ENCODE results near the gene CACHD1. TPM values are rescaled to one million over a fixed set of nuclear protein-coding genes. Genes with fewer than 3 reads are reported as not detected.

The CACHD1 gene
- total RNA-seq, 1 experiment from 2014 or later = 16.6 TPM

GRCh38 chr1:64550510-64550909 lies 80.6 kb downstream of the CACHD1 start:
- Histone ChIP-seq H3K27me3 (replicated peaks; ENCODE audit: control insufficient read depth, insufficient read depth, low read length) (no peaks in the 10 kb centered on the region), H3K9me3 (no peaks in the 10 kb centered on the region), H3K36me3 (ENCODE audit: control insufficient read depth, insufficient read depth, low read length) (no peaks in the 10 kb centered on the region), H3K4me3 (ENCODE audit: low read depth, low read length) (no peak overlapping the region), H3K4me1 (no peaks in the 10 kb centered on the region)
- intact Hi-C loops (cut with micrococcal nuclease; ENCODE audit: unreplicated experiment) = no loop called here
- peaks cover 10% of the 10 kb centered on the region for H3K36me3 Mint-ChIP-seq (ENCODE audit: insufficient read depth, unreplicated experiment)
- no peaks in the 10 kb centered on the region for H3K27me3 Mint-ChIP-seq (ENCODE audit: insufficient read depth, unreplicated experiment)
- ChIA-PET POLR2A (no interaction called here), CTCF (no interaction called here)
- BruUV-seq (replicated peaks) = no TSS peak
- H3K27ac Mint-ChIP-seq (ENCODE audit: unreplicated experiment) = no peak overlapping the region
- no peak for TF ChIP-seq CTCF (IDR thresholded peaks at IDR 0.05; ENCODE audit: insufficient read depth in 1 of 2, low read depth in 1 of 2, low read length in 1 of 2, severe bottlenecking in 1 of 2, unreplicated experiment in 1 of 2)
- DNase-seq = no peak
- H3K9me3 Mint-ChIP-seq (ENCODE audit: unreplicated experiment) = no peaks in the 10 kb centered on the region
- no peak overlapping the region for H3K4me3 Mint-ChIP-seq (ENCODE audit: unreplicated experiment)
- H3K4me1 Mint-ChIP-seq (ENCODE audit: low read depth, unreplicated experiment) = peaks cover 7% of the 10 kb centered on the region

GRCh38 chr1:64550946-64551605 lies 81.1 kb downstream of the CACHD1 start:
- ChIA-PET CTCF (no interaction called here), POLR2A (no interaction called here)
- Histone ChIP-seq H3K36me3 (ENCODE audit: control insufficient read depth, insufficient read depth, low read length) (no peaks in the 10 kb centered on the region), H3K27me3 (replicated peaks; ENCODE audit: control insufficient read depth, insufficient read depth, low read length) (no peaks in the 10 kb centered on the region), H3K9me3 (no peaks in the 10 kb centered on the region), H3K4me3 (ENCODE audit: low read depth, low read length) (no peak overlapping the region), H3K4me1 (no peaks in the 10 kb centered on the region)
- peaks cover 4% of the 10 kb centered on the region for H3K4me1 Mint-ChIP-seq (ENCODE audit: low read depth, unreplicated experiment)
- no peaks in the 10 kb centered on the region for H3K27me3 Mint-ChIP-seq (ENCODE audit: insufficient read depth, unreplicated experiment)
- H3K27ac Mint-ChIP-seq (ENCODE audit: unreplicated experiment) = no peak overlapping the region
- DNase-seq = no peak
- H3K9me3 Mint-ChIP-seq (ENCODE audit: unreplicated experiment) = no peaks in the 10 kb centered on the region
- intact Hi-C loops (cut with micrococcal nuclease; ENCODE audit: unreplicated experiment) = no loop called here
- BruUV-seq (replicated peaks) = no TSS peak
- H3K4me3 Mint-ChIP-seq (ENCODE audit: unreplicated experiment) = no peak overlapping the region
- peaks cover 12% of the 10 kb centered on the region for H3K36me3 Mint-ChIP-seq (ENCODE audit: insufficient read depth, unreplicated experiment)
- no peak for TF ChIP-seq CTCF (IDR thresholded peaks at IDR 0.05; ENCODE audit: insufficient read depth in 1 of 2, low read depth in 1 of 2, low read length in 1 of 2, severe bottlenecking in 1 of 2, unreplicated experiment in 1 of 2)

- peaks cover 18% of the 10 kb centered on the region for H3K36me3 Mint-ChIP-seq (ENCODE audit: insufficient read depth, unreplicated experiment)
- CTCF ChIA-PET = interaction anchor here (1.5 kb wide), 1 partner anchor 53 kb away, joined by 4 read pairs; no protein-coding TSS in a partner anchor
Observed at GRCh38 chr1:64553285-64553684, 83.4 kb downstream of the CACHD1 start.

More at GRCh38 chr1:64553285-64553684, 83.4 kb downstream of the CACHD1 start:
- Histone ChIP-seq H3K4me3 (ENCODE audit: low read depth, low read length) (no peak overlapping the region), H3K27me3 (replicated peaks; ENCODE audit: control insufficient read depth, insufficient read depth, low read length) (no peaks in the 10 kb centered on the region), H3K4me1 (no peaks in the 10 kb centered on the region), H3K36me3 (ENCODE audit: control insufficient read depth, insufficient read depth, low read length) (no peaks in the 10 kb centered on the region), H3K9me3 (no peaks in the 10 kb centered on the region)
- peak in 1 of 2 experiments; percentile 11 for DNase-seq
- Mint-ChIP-seq H3K27ac (ENCODE audit: unreplicated experiment) (no peak overlapping the region), H3K4me3 (ENCODE audit: unreplicated experiment) (no peak overlapping the region), H3K27me3 (ENCODE audit: insufficient read depth, unreplicated experiment) (no peaks in the 10 kb centered on the region), H3K4me1 (ENCODE audit: low read depth, unreplicated experiment) (no peaks in the 10 kb centered on the region), H3K9me3 (ENCODE audit: unreplicated experiment) (no peaks in the 10 kb centered on the region)
- POLR2A ChIA-PET = no interaction called here
- BruUV-seq (replicated peaks) = no TSS peak
- intact Hi-C loops (cut with micrococcal nuclease; ENCODE audit: unreplicated experiment) = loop anchor here (1.0 kb wide), 1 partner anchor 122 kb away; no protein-coding TSS in a partner anchor
- peak in 1 of 2 experiments; percentile 13 for TF ChIP-seq CTCF (IDR thresholded peaks at IDR 0.05; ENCODE audit: insufficient read depth in 1 of 2, low read depth in 1 of 2, low read length in 1 of 2, severe bottlenecking in 1 of 2, unreplicated experiment in 1 of 2)
